Osteoblast (primary cell): Measurements from ENCODE around the gene DEPDC1B. TPM values are rescaled to one million over a fixed set of nuclear protein-coding genes. Genes with fewer than 3 reads are reported as not detected.
"Not testable (repeated sequence)": the region's sequence is repeated elsewhere in the genome, so short reads cannot be mapped to it uniquely, and the experiment has no call there.

Source experiments
- DNase-seq: peaks from one replicate; pipeline ENCODE4 v3.0.0; 2011; ENCODE audit warnings: low spot score, mixed read lengths; ENCODE audit not compliant: insufficient read length; ENCODE audit errors: missing footprints
- H2AFZ ChIP-seq: 2 replicates; pipeline ENCODE4 v1.6.0; 2011; ENCODE audit warnings: mild to moderate bottlenecking, low read length
- H3K27ac ChIP-seq: 2 replicates; pipeline ENCODE4 v1.5.1; 2011; ENCODE audit warnings: mild to moderate bottlenecking, low read depth, low read length, moderate library complexity
- H3K27me3 ChIP-seq: 2 replicates; pipeline ENCODE4 v1.6.0; 2012; ENCODE audit warnings: mild to moderate bottlenecking, control low read depth, inconsistent platforms, low read length, moderate library complexity; ENCODE audit not compliant: insufficient read depth
- H3K36me3 ChIP-seq: 2 replicates; pipeline ENCODE4 v1.5.1; 2011; ENCODE audit warnings: mild to moderate bottlenecking, low read length, control low read depth, moderate library complexity; ENCODE audit not compliant: insufficient read depth
- H3K4me1 ChIP-seq: 2 replicates; pipeline ENCODE4 v1.5.1; 2011; ENCODE audit warnings: mild to moderate bottlenecking, low read length, control low read depth, moderate library complexity; ENCODE audit not compliant: insufficient read depth
- H3K4me2 ChIP-seq: 2 replicates; pipeline ENCODE4 v1.6.0; 2011; ENCODE audit warnings: mild to moderate bottlenecking, low read length; ENCODE audit not compliant: insufficient read depth
- H3K4me3 ChIP-seq: fragments of 200-600 bp; sonication (generic); 3 replicates; pipeline ENCODE4 v1.5.1; 2012; ENCODE audit warnings: mild to moderate bottlenecking, low read length, inconsistent platforms; ENCODE audit not compliant: insufficient read depth
- H3K79me2 ChIP-seq: 2 replicates; pipeline ENCODE4 v1.6.0; 2012; ENCODE audit warnings: mild to moderate bottlenecking, low read length, control low read depth, inconsistent platforms; ENCODE audit not compliant: insufficient read depth
- H3K9me3 ChIP-seq: 2 replicates; pipeline ENCODE4 v1.5.1; 2011; ENCODE audit warnings: low read depth, low read length, control low read depth
- H4K20me1 ChIP-seq: 2 replicates; pipeline ENCODE4 v1.6.0; 2012; ENCODE audit warnings: mild to moderate bottlenecking, low read length, control low read depth; ENCODE audit not compliant: insufficient read depth
- CTCF ChIP-seq: IDR thresholded peaks from 2 replicates; pipeline ENCODE4 v1.5.1; 2011; ENCODE audit warnings: mild to moderate bottlenecking, low read depth, low read length, moderate library complexity; ENCODE audit errors: extremely low read depth
- total RNA-seq: library from RNA; depleted of rRNA; stranded (reverse); fragments of >200 nt; gene quantifications from 2 replicates; pipeline ENCODE4 v1.2.3, GENCODE V29; 2012

The DEPDC1B gene
- total RNA-seq, 1 donor, result 1.4 TPM

- no peak overlapping the region for H2AFZ ChIP-seq
- H3K36me3 ChIP-seq, result no peaks in the 10 kb centered on the region
- H3K27me3 ChIP-seq, result no peaks in the 10 kb centered on the region
- no peak for DNase-seq
- no peak overlapping the region for H3K27ac ChIP-seq
- H3K79me2 ChIP-seq, result no peaks in the 10 kb centered on the region
- H3K4me2 ChIP-seq, result no peak overlapping the region
- no peaks in the 10 kb centered on the region for H4K20me1 ChIP-seq
- H3K4me3 ChIP-seq, result no peak overlapping the region
- no peaks in the 10 kb centered on the region for H3K4me1 ChIP-seq
- no peaks in the 10 kb centered on the region for H3K9me3 ChIP-seq
- no peak for TF ChIP-seq CTCF
These were observed 109.8 kb downstream of the DEPDC1B start for GRCh38 chr5:60590172-60590571.

- H3K9me3 ChIP-seq, H3K27me3 ChIP-seq, H2AFZ ChIP-seq, H3K4me1 ChIP-seq, H4K20me1 ChIP-seq, H3K4me2 ChIP-seq, H3K36me3 ChIP-seq, H3K27ac ChIP-seq, DNase-seq, H3K4me3 ChIP-seq, H3K79me2 ChIP-seq: not testable (repeated sequence)
These were observed 112.7 kb downstream of the DEPDC1B start for GRCh38 chr5:60587312-60587711.

- H3K9me3 ChIP-seq, result no peaks in the 10 kb centered on the region
- no peaks in the 10 kb centered on the region for H3K4me1 ChIP-seq
- H2AFZ ChIP-seq, result no peak overlapping the region
- DNase-seq, result no peak
- peak; percentile 62 for TF ChIP-seq CTCF
- no peaks in the 10 kb centered on the region for H3K79me2 ChIP-seq
- no peaks in the 10 kb centered on the region for H3K36me3 ChIP-seq
- no peaks in the 10 kb centered on the region for H3K27me3 ChIP-seq
- H3K4me3 ChIP-seq, result no peak overlapping the region
- no peak overlapping the region for H3K27ac ChIP-seq
- H3K4me2 ChIP-seq, result no peak overlapping the region
- no peaks in the 10 kb centered on the region for H4K20me1 ChIP-seq
These were observed 113.6 kb downstream of the DEPDC1B start for GRCh38 chr5:60586307-60586901.

- Histone ChIP-seq H3K36me3 (no peaks in the 10 kb centered on the region), H4K20me1 (no peaks in the 10 kb centered on the region), H3K9me3 (no peaks in the 10 kb centered on the region), H3K27me3 (no peaks in the 10 kb centered on the region), H3K27ac (no peak overlapping the region), H3K4me3 (no peak overlapping the region), H3K79me2 (no peaks in the 10 kb centered on the region), H3K4me2 (no peak overlapping the region), H3K4me1 (no peaks in the 10 kb centered on the region), H2AFZ (no peak overlapping the region)
- no peak for DNase-seq
- no peak for TF ChIP-seq CTCF
These were observed 114.3 kb downstream of the DEPDC1B start for GRCh38 chr5:60585618-60586017.
